Stimulated activated naive CD4-positive, alpha-beta T cell treated with Interleukin-2 at 50 U/mL for 16 hours (primary cell): ENCODE data around the gene DHX30.

Experiments used
- DNase-seq: peaks from one replicate; lab custom pipeline; 2025; lab: John Stamatoyannopoulos, UW

The DHX30 gene

GRCh38 chr3:47852604-47853602, 50.0 kb downstream of the DHX30 start:
- no peak for DNase-seq

- DNase-seq: no peak
Measured at GRCh38 chr3:47854267-47854666, 51.3 kb downstream of the DHX30 start.

GRCh38 chr3:47854720-47855455, 52.0 kb downstream of the DHX30 start:
- DNase-seq: no peak

- DNase-seq: no peak
Measured at GRCh38 chr3:47855461-47856383, 52.8 kb downstream of the DHX30 start.

- DNase-seq: no peak
Measured at GRCh38 chr3:47856669-47857068, 53.7 kb downstream of the DHX30 start.

- no peak for DNase-seq
Measured at GRCh38 chr3:47857151-47857550, 54.2 kb downstream of the DHX30 start.

- no peak for DNase-seq
Measured at GRCh38 chr3:47859956-47860605, 57.1 kb downstream of the DHX30 start.

GRCh38 chr3:47863391-47864128, 60.6 kb downstream of the DHX30 start:
- no peak for DNase-seq

GRCh38 chr3:47865192-47865591, 62.3 kb downstream of the DHX30 start:
- DNase-seq: no peak

GRCh38 chr3:47867451-47868044, 64.6 kb downstream of the DHX30 start:
- no peak for DNase-seq

GRCh38 chr3:47868306-47868705, 65.4 kb downstream of the DHX30 start:
- DNase-seq: no peak

GRCh38 chr3:47870156-47870555, 67.2 kb downstream of the DHX30 start:
- DNase-seq: no peak

GRCh38 chr3:47870702-47871260, 67.8 kb downstream of the DHX30 start:
- no peak for DNase-seq

- DNase-seq: no peak
Measured at GRCh38 chr3:47871389-47871788, 68.5 kb downstream of the DHX30 start.

- DNase-seq: no peak
Measured at GRCh38 chr3:47872916-47873315, 70.0 kb downstream of the DHX30 start.

GRCh38 chr3:47874438-47874837, 71.5 kb downstream of the DHX30 start:
- DNase-seq: no peak

- DNase-seq: no peak
Measured at GRCh38 chr3:47874913-47875312, 72.0 kb downstream of the DHX30 start.

- DNase-seq: no peak
Measured at GRCh38 chr3:47877290-47877689, 74.4 kb downstream of the DHX30 start.

GRCh38 chr3:47877719-47878118, 74.8 kb downstream of the DHX30 start:
- no peak for DNase-seq

GRCh38 chr3:47882338-47882737, 79.4 kb downstream of the DHX30 start:
- DNase-seq: no peak
